D721Med (cell line): Measurements from ENCODE around the gene SLC2A11.

Source experiments
- DNase-seq: peaks from one replicate; pipeline ENCODE4 v3.0.0; 2011; ENCODE audit warnings: low spot score; ENCODE audit not compliant: insufficient read length
- FAIRE-seq: peaks from 2 replicates; lab custom pipeline; 2011; peaks lifted over from hg19 to GRCh38; lab: Jason Lieb, UNC
- TF ChIP-seq, protein P1 (sequence below): IDR thresholded peaks from 2 replicates; pipeline ENCODE4 v1.5.1; 2012; ENCODE audit warnings: mild to moderate bottlenecking, control low read depth; ENCODE audit not compliant: insufficient read depth; ENCODE audit errors: missing control alignments

The SLC2A11 gene

DNA sequence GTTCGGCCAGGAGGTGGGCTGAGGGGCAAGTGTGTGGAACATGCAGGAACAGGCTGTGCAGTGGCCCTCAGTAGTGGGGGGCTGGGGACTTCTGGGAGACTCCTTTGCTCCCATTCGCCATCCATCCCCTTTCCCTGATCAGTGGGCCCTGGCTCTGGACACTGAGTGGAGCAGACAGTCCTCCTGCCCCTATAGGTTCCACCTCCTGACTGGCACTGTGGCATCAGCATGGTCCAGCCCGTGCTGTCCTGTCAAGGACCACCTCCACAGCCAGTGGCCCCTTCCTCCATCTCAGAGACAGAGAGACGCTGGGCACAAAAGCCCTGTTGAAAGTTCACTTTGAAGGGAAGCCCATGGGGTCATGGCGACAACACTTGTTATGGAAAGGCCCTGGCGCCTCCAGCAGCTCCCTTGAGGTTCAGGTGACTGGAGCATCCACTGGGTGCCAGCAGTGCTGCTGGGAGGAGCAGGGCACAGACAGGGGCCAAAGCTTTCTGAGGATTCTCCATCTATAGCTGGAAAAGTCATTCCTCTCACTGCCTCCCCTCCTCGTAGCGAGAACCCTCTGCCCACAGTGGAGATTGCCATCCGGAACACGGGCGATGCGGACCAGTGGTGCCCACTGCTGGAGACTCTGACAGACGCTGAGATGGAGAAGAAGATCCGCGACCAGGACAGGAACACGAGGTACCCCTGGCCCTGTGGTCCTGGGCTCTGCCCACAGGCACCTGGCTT is 24.5 kb upstream of the SLC2A11 start:
- DNase-seq = no peak
- no peak for FAIRE-seq
- TF ChIP-seq, protein P1, sequence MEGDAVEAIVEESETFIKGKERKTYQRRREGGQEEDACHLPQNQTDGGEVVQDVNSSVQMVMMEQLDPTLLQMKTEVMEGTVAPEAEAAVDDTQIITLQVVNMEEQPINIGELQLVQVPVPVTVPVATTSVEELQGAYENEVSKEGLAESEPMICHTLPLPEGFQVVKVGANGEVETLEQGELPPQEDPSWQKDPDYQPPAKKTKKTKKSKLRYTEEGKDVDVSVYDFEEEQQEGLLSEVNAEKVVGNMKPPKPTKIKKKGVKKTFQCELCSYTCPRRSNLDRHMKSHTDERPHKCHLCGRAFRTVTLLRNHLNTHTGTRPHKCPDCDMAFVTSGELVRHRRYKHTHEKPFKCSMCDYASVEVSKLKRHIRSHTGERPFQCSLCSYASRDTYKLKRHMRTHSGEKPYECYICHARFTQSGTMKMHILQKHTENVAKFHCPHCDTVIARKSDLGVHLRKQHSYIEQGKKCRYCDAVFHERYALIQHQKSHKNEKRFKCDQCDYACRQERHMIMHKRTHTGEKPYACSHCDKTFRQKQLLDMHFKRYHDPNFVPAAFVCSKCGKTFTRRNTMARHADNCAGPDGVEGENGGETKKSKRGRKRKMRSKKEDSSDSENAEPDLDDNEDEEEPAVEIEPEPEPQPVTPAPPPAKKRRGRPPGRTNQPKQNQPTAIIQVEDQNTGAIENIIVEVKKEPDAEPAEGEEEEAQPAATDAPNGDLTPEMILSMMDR = no peak

DNA sequence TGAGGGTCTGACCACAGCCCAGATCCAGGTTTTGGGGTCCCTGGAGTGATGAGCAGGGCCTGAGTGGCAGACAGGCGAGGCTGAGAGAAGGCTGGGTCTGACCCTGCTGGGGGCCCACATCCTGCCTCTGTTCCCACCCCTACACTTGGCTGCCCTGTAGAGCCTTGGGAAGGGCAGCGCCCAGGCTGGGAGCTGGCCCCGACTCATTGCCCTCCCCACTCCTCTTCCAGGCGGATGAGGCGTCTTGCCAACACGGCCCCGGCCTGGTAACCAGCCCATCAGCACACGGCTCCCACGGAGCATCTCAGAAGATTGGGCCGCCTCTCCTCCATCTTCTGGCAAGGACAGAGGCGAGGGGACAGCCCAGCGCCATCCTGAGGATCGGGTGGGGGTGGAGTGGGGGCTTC is 23.8 kb upstream of the SLC2A11 start:
- DNase-seq = no peak
- TF ChIP-seq, protein P1 = no peak
- FAIRE-seq = no peak

DNA sequence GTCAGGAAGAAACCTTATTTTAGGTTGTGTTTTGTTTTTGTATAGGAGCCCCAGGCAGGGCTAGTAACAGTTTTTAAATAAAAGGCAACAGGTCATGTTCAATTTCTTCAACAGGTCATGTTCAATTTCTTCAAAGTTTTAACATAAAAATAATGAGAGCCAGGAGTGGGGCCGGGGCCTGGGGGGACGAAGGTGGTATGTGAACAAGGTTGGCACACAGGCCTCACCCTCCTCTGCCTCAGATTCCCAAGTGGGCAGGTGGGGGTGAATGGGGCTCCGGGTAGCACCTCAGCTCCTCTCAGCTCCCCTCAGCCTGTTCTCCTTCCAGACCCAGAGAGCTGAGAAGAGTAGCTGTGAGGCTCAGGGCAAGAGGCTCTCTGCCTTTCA is 23.3 kb upstream of the SLC2A11 start:
- FAIRE-seq = no peak

DNA sequence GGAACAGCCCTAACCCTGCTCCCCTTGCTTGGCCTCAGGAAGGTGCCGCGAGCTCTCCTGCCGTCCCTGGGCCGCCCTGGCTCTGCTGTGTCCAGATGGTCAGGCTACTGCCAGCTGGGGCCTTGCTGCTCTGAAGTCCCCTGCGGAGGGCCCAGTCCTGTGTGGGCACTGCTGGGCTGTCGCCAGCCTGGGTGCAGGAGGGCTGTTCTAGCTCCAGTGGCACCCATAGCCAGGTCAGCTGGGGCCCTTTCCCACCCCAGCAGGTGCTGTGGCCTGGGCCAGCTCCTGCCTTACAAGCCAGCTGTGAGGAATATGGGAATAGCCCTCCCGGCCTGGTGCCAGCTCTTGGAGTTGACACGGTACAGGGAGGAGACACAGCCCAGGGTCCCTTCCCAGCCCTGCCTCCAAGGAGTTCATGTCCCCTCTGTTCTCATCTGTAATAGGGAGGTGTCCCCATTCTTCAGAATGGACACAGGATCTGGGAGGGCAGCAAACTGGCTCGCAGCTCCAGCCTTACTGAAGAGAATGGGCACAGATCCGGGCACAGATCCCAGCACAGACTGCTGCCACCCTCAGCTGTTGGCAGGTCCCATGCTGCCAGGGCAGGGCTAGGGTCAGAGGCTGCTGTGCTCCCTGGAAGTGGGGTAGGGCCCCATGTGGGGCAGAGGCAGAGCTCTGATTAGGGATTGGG is 22.7 kb upstream of the SLC2A11 start:
- FAIRE-seq = no peak
- TF ChIP-seq, protein P1 = no peak
- no peak for DNase-seq

More for the DNA sequence above, 23.3 kb upstream of the SLC2A11 start:
- TF ChIP-seq, protein P1 = no peak
- no peak for DNase-seq

DNA sequence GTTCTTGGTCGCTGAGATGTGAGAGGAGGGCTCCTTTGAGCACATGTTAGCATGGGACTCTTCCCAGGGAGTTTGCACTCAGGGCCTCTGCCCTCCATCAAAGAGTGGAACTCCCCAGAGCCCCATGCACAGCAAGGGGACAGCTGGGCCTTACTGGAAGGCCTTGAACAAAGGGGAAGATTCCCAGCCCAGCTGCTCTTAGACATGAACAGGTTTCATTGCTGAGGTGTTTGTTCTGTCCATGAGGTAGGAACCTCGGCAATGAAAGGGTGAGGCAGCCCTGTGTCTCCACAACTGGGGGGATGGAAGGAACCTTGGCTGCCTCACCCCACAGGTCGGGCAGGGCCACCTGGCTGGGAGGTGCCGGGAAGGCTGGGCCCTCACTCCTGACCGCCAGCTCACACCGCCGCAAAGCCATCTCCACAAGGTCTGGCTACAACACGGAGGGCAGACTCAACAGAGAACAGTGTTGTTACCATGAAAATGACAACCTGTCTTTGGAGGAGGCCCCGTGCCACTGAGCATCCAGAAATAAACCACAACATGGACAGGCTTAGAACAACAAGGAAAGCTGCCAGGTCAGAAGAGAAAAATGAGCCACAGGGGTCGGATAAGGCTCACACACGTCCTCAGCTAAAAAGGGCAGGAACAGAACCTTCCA is 22.1 kb upstream of the SLC2A11 start:
- no peak for DNase-seq
- TF ChIP-seq, protein P1 = no peak
- no peak for FAIRE-seq

DNA sequence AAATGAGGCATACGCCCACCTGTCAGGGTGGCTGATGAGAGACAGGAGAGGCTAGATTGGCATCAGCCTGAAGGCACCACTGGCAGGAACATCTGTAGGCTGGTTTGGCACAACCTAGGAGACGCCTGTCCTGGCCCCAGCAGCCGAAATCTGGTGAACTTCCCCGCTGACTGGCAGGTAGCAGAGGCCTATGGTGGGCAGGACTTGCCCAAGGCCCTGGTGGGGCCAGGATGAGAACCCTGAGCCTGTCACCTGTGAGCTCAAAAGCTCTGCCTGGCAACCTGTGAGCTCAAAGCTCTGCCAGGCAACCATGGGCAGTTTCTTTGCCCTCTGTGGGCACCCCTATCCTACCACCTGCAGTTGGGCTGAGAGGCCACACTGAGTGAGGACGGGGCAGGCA is 21.4 kb upstream of the SLC2A11 start:
- DNase-seq = no peak

More for the DNA sequence above, 21.4 kb upstream of the SLC2A11 start:
- TF ChIP-seq, protein P1 = no peak
- no peak for FAIRE-seq
